Choroid plexus epithelial cell (primary cell): ENCODE data around the gene SPAG16.

Experiments
- DNase-seq: peaks from one replicate; pipeline ENCODE4 v3.0.0-alpha.2; 2010; ENCODE audit warnings: low read depth
- H3K4me3 ChIP-seq: 2 replicates; pipeline ENCODE4 v1.5.1; 2011; ENCODE audit warnings: low read depth, mild to moderate bottlenecking, control low read depth, low read length, moderate library complexity
- TF ChIP-seq, protein P1 (sequence below): conservative IDR thresholded peaks from 2 replicates; pipeline ENCODE4 v1.5.1; 2011; ENCODE audit warnings: low read depth, mild to moderate bottlenecking, control low read depth, inconsistent platforms, low read length, moderate library complexity

Gene SPAG16

DNA sequence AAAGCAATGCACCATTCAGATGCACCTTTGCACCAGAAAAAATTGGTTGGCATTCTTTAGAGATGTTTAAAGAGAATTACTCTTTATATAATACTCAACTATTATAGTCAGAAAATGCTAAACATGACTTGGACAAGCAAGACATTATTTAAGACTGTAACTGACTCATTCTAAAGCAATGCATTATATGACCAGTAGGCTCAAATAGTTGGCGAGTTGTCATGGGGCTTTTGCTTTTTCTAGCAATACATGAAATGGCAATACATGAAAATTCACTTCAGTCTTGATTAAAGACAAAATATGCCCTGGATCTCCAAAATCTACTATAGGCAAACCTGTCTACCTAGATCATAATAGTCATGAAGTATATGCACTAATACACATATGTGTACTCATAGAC is 909.7 kb downstream of the SPAG16 start:
- no peak overlapping the region for H3K4me3 ChIP-seq
- TF ChIP-seq, protein P1, sequence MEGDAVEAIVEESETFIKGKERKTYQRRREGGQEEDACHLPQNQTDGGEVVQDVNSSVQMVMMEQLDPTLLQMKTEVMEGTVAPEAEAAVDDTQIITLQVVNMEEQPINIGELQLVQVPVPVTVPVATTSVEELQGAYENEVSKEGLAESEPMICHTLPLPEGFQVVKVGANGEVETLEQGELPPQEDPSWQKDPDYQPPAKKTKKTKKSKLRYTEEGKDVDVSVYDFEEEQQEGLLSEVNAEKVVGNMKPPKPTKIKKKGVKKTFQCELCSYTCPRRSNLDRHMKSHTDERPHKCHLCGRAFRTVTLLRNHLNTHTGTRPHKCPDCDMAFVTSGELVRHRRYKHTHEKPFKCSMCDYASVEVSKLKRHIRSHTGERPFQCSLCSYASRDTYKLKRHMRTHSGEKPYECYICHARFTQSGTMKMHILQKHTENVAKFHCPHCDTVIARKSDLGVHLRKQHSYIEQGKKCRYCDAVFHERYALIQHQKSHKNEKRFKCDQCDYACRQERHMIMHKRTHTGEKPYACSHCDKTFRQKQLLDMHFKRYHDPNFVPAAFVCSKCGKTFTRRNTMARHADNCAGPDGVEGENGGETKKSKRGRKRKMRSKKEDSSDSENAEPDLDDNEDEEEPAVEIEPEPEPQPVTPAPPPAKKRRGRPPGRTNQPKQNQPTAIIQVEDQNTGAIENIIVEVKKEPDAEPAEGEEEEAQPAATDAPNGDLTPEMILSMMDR: no peak
- DNase-seq: peak; percentile 12

DNA sequence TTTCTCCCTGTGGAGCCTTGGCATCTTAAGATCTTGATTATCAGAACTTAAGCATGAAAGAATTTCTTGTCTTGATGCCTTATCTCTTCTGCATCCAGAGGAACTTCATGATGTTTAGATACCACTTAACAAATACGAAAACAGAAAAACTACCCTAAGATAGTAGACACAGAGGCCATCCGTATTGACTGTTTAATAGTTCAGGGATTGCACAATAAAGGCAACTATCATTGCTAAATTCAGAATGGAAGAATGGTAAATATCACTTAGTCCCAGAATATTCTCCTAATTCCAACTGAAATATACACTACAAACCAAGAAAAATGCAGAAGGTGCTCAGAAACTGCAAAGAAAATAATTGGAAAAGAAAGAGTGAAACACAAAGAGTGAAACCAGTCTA is 912.0 kb downstream of the SPAG16 start:
- no peak for DNase-seq
- H3K4me3 ChIP-seq: no peak overlapping the region
- TF ChIP-seq, protein P1: no peak

DNA sequence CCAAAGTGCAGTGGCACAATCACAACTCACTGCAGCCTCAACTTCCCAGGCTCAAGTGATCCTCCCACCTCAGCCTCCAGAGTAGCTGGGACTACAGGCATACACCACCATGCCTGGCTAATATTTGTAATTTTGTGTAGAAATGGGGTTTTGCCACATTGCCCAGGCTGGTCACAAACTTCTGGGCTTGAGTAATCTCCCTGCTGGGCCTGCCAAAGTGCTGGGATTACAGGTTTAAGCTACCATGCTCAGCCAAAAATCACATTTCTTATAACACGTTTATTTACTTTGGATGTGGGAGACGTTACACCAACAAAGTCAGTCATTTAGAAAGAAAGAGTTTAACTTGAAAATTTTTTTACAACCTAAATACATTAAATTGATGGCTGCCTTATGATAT is 917.6 kb downstream of the SPAG16 start:
- no peak for DNase-seq

DNA sequence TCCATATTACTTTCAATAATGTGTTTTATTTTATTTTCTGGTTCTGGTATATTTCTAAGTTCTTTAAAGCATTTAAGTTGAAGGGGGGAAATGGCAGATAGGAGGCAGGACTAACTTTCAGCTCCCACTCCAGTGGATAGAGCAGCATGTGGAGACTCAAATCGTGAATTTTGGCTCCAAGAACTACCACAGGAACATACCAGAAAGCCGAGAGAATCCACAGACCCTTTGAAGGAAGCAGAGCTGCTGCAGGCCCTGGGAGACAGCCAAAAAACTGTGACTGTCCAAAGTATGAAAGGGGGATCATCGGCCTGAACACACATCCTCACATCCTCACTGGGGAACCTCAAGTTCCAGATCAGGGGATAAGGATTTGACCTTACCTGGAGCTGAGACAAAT is 919.0 kb downstream of the SPAG16 start:
- TF ChIP-seq, protein P1: no peak
- no peak overlapping the region for H3K4me3 ChIP-seq
- peak; percentile 0 for DNase-seq

More for the DNA sequence above, 917.6 kb downstream of the SPAG16 start:
- TF ChIP-seq, protein P1: no peak
- H3K4me3 ChIP-seq: no peak overlapping the region

DNA sequence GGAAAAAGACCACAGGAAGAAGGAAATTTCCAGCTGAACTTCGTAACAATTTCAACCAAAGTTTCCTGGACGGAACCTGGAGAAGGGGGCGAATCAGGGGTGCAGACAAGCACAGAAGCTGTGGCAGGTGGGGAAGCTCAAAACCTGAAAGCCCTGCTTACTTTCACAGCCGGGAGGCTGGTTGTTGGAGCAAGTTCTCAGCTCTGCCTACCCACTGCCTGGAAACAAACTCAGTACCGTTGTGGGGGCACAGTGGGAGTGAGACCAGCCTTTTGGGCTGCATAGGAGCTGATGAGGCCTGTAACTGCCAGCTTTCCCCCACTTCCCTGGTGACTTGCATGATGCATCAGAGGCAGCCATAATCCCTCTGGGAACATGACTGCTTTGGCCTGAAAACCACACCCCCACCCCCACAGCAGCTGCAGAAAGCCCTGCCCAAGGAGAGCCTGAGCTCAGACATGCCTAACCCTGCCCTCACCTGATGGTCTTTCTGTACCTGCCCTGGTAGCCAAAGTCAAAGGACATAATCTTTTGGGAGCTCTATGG is 919.6 kb downstream of the SPAG16 start:
- no peak overlapping the region for H3K4me3 ChIP-seq
- DNase-seq: peak; percentile 1
- TF ChIP-seq, protein P1: no peak

DNA sequence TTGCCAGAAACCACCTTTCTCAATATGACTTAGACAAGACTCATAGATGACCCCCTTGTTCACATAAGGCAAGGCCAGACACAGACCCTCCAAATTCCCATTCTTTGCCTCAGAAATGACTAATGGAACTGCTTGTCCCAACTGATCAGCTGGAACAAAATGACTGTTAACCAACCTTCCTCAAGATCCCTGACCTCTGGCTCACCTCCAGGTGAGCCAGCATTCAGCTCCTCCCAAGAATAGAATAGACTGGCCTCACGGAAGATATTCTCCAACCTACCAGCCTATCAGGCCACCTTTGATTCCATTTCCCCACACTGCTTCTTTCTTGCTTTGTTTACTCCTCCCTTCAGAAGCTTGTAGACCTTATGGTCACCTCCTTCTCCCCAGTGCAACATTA is 930.8 kb downstream of the SPAG16 start:
- H3K4me3 ChIP-seq: no peak overlapping the region
- no peak for DNase-seq
- TF ChIP-seq, protein P1: no peak

DNA sequence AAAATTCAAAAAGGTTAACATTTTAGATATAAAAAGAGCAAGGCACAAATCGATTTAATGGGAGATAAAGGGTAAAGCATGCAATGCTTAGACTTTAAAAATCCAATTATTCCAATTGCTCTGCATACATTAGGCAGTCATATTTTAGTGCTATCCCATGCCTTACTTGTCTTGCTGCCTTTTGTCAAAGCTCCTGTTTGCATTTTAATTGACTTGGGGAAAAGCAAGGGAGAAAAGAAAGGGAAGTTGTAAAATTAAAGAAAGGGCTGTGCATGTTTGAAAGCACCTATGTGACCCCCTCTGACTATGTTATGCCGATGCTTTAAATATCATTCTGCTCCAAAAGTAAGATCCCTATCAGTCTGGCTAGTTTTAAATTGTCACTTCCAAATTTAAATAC is 932.9 kb downstream of the SPAG16 start:
- H3K4me3 ChIP-seq: no peak overlapping the region
- TF ChIP-seq, protein P1: no peak
- no peak for DNase-seq
